HFF-Myc (cell line): Measurements from ENCODE around the gene ARL4D.
A peak's percentile ranks its signal among the peaks of the same experiment; 100 is the strongest.
"Not testable (repeated sequence)": the region's sequence is repeated elsewhere in the genome, so short reads cannot be mapped to it uniquely, and the experiment has no call there.

Source experiments
- DNase-seq: peaks from one replicate; pipeline ENCODE4 v3.0.0-alpha.2; 2011; ENCODE audit warnings: low read depth; ENCODE audit errors: extremely low read depth
- H3K4me3 ChIP-seq: replicated peaks from 2 replicates; pipeline ENCODE4 v1.5.1; 2011; ENCODE audit warnings: low read depth, mild to moderate bottlenecking, control low read depth, low read length
- TF ChIP-seq, protein P1 (sequence below): IDR thresholded peaks from 2 replicates; pipeline ENCODE4 v1.5.1; 2012; ENCODE audit warnings: mild to moderate bottlenecking, low read depth, low read length, control low read depth; ENCODE audit errors: missing control alignments

Gene ARL4D

DNA sequence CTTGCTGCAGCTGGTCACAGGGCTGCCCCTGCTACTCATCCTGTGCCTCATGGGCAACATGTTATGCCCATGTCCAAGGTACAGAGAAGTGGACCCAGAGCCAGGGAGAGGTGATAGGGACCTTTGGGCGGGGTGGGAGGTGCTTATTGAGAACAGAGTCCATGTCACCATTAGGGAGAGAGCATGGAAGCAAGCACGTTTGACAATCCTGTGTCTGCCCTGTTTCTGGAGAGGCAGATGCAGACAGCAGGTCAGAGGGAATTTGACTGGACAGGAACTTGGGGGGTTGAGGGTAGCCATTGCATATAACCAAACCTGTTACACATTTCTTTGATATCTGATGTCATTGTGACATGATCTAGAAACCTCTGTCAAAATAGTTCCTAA lies 14.3 kb upstream of the ARL4D start:
- DNase-seq: no peak
- TF ChIP-seq, protein P1, sequence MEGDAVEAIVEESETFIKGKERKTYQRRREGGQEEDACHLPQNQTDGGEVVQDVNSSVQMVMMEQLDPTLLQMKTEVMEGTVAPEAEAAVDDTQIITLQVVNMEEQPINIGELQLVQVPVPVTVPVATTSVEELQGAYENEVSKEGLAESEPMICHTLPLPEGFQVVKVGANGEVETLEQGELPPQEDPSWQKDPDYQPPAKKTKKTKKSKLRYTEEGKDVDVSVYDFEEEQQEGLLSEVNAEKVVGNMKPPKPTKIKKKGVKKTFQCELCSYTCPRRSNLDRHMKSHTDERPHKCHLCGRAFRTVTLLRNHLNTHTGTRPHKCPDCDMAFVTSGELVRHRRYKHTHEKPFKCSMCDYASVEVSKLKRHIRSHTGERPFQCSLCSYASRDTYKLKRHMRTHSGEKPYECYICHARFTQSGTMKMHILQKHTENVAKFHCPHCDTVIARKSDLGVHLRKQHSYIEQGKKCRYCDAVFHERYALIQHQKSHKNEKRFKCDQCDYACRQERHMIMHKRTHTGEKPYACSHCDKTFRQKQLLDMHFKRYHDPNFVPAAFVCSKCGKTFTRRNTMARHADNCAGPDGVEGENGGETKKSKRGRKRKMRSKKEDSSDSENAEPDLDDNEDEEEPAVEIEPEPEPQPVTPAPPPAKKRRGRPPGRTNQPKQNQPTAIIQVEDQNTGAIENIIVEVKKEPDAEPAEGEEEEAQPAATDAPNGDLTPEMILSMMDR: no peak
- H3K4me3 ChIP-seq: no peak overlapping the region

DNA sequence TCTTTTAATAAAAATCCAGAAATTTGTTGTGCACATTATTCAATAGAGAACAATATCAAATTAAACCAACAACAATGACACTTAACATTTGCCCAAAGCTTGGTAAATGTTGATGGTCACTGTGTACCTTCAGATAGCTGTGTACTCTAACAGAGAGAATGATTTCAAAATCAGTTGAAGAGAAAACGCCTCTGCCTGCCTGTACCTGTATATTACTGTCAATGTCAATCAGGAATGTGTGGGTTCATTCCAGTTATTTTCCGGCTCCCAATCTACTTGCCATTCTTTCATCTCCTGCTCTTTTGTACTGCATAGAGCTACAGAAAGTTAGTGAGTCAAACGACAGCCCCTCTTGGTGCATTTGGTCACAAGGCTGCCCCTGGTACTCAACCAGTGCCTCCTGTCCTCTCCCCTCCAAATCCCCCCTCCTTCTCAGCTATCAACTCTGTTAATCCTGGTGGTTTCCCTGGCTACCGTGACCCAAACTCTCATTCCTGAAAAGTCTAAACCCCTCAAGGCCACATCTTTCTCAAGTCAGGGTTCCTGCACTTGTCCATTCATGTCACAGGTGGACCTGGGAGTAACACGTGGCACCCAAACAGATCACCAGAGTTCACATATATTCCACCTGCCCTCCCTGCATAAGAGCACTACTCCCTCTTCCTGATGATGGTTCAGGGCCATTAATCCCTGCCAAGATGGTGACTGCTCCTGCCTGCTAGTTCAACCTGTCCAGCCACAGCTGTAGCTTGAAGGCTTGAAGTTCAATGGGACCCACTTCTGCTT lies 13.6 kb upstream of the ARL4D start:
- TF ChIP-seq, protein P1: no peak
- no peak overlapping the region for H3K4me3 ChIP-seq
- no peak for DNase-seq

DNA sequence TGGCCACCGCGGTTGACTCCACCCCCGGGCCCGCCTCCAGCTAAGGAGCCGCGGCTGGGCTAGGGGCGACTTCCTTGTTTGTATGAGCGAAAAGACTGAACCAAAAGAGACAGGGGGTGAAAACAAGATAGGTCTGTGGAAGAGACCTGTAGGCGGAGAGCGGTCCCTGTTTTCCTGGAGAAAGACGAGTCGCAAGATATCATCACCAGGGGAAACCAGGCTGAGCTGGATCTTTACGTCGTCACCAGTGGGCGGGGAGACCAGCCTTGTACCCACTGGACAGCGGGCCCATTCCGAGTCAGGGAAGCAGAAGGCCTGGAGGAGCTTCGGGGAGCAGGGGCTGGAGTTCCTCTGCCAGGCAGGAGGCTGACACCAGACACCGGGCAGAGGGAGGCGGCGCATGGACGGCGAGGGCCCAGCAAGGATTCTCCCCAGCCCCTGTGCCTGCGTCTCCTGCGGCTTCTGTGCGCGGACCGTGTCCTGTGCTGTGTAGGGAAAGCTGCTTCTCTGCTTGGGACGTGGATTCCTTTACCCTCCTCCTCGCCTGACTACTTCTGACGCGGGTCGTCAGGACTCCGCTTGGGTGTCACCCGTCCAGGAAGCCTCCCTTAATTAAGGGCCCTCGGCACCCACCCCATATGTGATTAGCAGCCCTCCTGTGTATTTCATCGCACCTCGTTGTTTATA lies 10.3 kb upstream of the ARL4D start:
- DNase-seq: peak; percentile 85
- TF ChIP-seq, protein P1: no peak
- peak overlapping the region; percentile 58 for H3K4me3 ChIP-seq

DNA sequence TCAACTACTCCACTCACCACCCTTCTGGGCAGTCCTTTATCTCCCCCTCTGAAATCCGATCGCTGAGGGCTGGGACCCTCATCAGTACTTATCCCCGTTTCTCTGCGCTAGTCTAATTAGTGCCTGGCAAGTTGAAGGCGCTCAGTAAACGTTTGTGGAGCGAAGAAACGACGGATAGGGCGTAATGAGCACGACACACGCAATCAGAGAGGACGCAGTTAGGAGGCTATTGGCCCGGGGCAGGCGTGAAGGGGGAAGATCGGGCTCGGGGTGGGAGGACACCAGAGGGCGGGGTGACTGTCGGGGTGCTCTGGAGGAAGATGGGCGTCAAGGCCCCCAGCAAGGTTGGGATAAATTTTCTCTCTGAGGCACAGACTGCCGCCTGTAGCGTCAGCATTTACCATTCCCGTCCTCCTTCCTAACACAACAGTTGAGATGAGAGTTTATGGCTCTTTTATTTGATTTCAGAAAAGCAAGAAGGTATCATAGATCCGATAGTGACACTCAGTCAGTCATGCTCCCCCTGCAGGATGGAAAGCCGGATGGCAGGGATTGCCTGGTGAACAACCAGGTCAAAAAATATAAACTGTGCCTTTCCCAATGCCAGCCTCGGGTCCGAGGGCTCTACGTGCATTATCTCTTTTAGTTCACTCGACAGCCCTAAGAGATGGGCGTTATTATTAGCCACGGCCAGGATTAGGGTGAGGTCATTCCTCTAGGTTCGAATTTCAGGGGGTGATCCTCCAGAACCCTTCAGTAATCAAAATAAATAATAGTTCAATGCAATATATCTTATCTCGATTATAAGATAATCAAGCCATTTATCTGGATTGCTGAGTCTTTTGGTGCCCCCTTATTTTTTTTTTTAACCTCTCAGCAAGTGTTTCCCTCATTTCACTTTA lies 9.5 kb upstream of the ARL4D start:
- DNase-seq: no peak
- H3K4me3 ChIP-seq: peak overlapping the region; percentile 58
- TF ChIP-seq, protein P1: peak; percentile 92

DNA sequence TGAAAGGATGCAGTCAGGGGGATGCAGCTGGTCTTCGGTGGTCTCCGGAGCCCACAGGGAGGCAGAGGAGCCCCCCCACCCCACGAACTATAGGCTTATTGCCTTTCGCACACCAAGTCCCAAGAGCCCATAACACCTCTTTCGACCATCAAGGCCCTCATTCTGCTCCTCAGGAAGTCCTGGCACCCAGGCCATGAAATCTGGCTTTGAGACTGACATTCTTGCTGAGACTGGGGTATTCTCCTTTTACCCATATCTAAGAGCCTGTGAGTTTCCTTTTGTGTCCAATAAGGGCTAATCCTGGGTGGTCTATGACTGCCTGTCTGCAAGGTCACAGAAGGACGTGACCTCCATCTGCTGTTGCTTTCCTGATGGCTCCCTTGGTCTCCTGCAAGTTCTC lies 6.4 kb upstream of the ARL4D start:
- TF ChIP-seq, protein P1: no peak
- DNase-seq: no peak
- no peak overlapping the region for H3K4me3 ChIP-seq

DNA sequence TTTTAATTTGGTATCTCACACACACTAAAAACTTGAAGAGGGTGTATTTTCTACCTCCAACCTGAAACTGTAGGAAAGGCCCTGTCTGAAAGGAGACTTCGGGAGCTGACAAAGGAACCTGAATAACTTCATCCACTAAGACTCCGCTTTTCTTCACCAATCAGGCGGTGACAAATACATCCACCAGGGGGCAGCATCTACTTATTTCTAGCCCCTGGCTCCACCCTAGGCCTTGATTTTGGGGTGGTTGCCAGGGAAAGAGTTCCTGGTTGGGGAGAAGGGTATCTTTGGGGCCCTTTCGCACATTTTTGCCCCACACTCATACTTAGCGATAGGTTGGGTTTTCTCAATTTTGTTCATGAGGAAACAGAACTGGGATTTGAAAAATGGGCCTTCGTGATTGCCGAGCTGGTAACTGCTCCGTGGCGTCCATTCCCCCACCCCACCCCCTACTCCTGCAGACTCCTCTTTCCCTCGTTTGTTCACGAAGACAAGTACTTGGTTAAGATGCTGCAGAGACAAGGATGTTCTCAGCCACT lies 4.8 kb upstream of the ARL4D start:
- TF ChIP-seq, protein P1: peak; percentile 82
- no peak for DNase-seq
- H3K4me3 ChIP-seq: no peak overlapping the region

DNA sequence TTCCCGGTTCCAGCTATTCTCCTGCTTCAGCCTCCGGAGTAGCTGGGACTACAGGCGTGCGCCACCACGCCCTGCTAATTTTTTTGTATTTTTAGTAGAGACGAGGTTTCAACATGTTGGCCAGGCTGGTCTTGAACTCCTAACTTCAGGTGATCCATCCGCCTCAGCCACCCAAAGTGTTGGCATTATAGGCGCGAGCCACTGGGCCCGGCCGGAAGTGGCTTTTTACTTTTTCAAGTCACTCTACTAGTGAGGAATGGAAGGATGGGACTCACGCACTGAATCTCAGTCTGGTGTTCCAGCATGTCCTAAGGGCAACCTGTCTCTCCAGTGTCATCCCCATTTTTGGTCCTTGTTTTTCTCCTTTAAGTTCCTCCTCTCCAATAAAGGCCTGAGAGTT lies 4.1 kb upstream of the ARL4D start:
- DNase-seq, H3K4me3 ChIP-seq: not testable (repeated sequence)
